ENCODE data around the gene STYXL1.
"Not testable (repeated sequence)": the region's sequence is repeated elsewhere in the genome, so short reads cannot be mapped to it uniquely, and the experiment has no call there.

Gene STYXL1, protein sequence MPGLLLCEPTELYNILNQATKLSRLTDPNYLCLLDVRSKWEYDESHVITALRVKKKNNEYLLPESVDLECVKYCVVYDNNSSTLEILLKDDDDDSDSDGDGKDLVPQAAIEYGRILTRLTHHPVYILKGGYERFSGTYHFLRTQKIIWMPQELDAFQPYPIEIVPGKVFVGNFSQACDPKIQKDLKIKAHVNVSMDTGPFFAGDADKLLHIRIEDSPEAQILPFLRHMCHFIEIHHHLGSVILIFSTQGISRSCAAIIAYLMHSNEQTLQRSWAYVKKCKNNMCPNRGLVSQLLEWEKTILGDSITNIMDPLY

GRCh38 chr7:76047811-76048667, at the start of gene STYXL1, which contains the start of gene MDH2:
STYXL1 (minus strand) TSS chr7:76048000; CDS start chr7:76030523, 17,477 bp downstream.
MDH2 (plus strand) TSS chr7:76048106; CDS start chr7:76048161, 55 bp downstream.
- H3K79me2 ChIP-seq (ENCODE audit: insufficient read depth, low read length) = peaks cover 88% of the 10 kb centered on the region
- ATAC-seq (ENCODE audit: insufficient read depth, low read depth) (peak; percentile 96), DNase-seq (peak; percentile 93)
- no peaks in the 10 kb centered on the region for H3K27me3 ChIP-seq (ENCODE audit: insufficient read depth, low read length, poor library complexity)
- peaks cover 36% of the 10 kb centered on the region for H4K20me1 ChIP-seq (ENCODE audit: insufficient read depth, low read length)
- H3K9me3 ChIP-seq (ENCODE audit: insufficient read depth, low read length, severe bottlenecking) = no peaks in the 10 kb centered on the region
- H3K27ac ChIP-seq (ENCODE audit: low read length) = peak within 1 kb of the TSS; percentile 72
- H2AFZ ChIP-seq (ENCODE audit: low read depth, low read length) = peak within 1 kb of the TSS; percentile 78
- H3K4me1 ChIP-seq (ENCODE audit: insufficient read depth, low read length) = peaks cover 44% of the 10 kb centered on the region
- peak within 1 kb of the TSS; percentile 76 for H3K4me2 ChIP-seq (ENCODE audit: insufficient read depth, low read length)
- TF ChIP-seq, protein P1, sequence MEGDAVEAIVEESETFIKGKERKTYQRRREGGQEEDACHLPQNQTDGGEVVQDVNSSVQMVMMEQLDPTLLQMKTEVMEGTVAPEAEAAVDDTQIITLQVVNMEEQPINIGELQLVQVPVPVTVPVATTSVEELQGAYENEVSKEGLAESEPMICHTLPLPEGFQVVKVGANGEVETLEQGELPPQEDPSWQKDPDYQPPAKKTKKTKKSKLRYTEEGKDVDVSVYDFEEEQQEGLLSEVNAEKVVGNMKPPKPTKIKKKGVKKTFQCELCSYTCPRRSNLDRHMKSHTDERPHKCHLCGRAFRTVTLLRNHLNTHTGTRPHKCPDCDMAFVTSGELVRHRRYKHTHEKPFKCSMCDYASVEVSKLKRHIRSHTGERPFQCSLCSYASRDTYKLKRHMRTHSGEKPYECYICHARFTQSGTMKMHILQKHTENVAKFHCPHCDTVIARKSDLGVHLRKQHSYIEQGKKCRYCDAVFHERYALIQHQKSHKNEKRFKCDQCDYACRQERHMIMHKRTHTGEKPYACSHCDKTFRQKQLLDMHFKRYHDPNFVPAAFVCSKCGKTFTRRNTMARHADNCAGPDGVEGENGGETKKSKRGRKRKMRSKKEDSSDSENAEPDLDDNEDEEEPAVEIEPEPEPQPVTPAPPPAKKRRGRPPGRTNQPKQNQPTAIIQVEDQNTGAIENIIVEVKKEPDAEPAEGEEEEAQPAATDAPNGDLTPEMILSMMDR (IDR thresholded peaks at IDR 0.05; ENCODE audit: borderline replicate concordance, extremely low read depth, low read length, poor library complexity, severe bottlenecking) = no peak
- TF ChIP-seq EZH2 (IDR thresholded peaks at IDR 0.05; ENCODE audit: borderline replicate concordance, low read depth, low read length, severe bottlenecking) = no peak
- H3K4me3 ChIP-seq (ENCODE audit: low read depth in 1 of 2, low read length in 2 of 2) = peak within 1 kb of the TSS; percentile 77 to 86
- peaks cover 31% of the 10 kb centered on the region for H3K36me3 ChIP-seq (ENCODE audit: insufficient read depth, low read length)
- H3K9ac ChIP-seq (ENCODE audit: low read depth, low read length) = peak within 1 kb of the TSS; percentile 95

DNA sequence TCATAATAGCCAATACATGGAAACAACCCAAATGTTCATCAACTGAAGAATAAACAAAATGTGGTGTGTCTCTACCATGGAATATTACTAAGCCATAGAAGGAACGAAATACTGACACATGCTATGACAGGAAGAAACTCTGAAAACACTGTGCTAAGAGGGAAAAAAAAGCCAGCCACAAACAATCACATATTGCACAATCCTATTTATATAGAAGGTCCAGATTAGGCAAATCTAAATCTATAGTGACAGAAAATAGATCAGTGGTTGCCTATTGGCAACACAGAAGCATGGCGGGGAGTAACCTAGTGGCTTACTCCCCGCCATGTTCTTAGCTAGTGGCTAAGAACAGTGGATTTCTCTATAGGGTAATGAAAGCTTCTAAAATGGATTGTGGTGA, 48.1 kb upstream of the STYXL1 start:
- Histone ChIP-seq H3K4me3 (ENCODE audit: low read depth in 1 of 2, low read length in 2 of 2) (no peak overlapping the region), H3K9me3 (ENCODE audit: insufficient read depth, low read length, severe bottlenecking) (no peaks in the 10 kb centered on the region), H2AFZ (ENCODE audit: low read depth, low read length) (no peak overlapping the region), H3K4me2 (ENCODE audit: insufficient read depth, low read length) (no peak overlapping the region), H3K79me2 (ENCODE audit: insufficient read depth, low read length) (no peaks in the 10 kb centered on the region), H3K4me1 (ENCODE audit: insufficient read depth, low read length) (no peaks in the 10 kb centered on the region), H3K27ac (ENCODE audit: low read length) (no peak overlapping the region), H3K36me3 (ENCODE audit: insufficient read depth, low read length) (no peaks in the 10 kb centered on the region), H3K27me3 (ENCODE audit: insufficient read depth, low read length, poor library complexity) (peaks cover 7% of the 10 kb centered on the region), H4K20me1 (ENCODE audit: insufficient read depth, low read length) (no peaks in the 10 kb centered on the region), H3K9ac (ENCODE audit: low read depth, low read length) (no peak overlapping the region)
- no peak for DNase-seq
- TF ChIP-seq EZH2 (IDR thresholded peaks at IDR 0.05; ENCODE audit: borderline replicate concordance, low read depth, low read length, severe bottlenecking) = no peak
- TF ChIP-seq, protein P1 (IDR thresholded peaks at IDR 0.05; ENCODE audit: borderline replicate concordance, extremely low read depth, low read length, poor library complexity, severe bottlenecking) = no peak
- ATAC-seq (ENCODE audit: insufficient read depth, low read depth) = no peak

- not testable (repeated sequence) for H3K27me3 ChIP-seq (ENCODE audit: insufficient read depth, low read length, poor library complexity); DNase-seq; H3K27ac ChIP-seq (ENCODE audit: low read length); H2AFZ ChIP-seq (ENCODE audit: low read depth, low read length); H3K4me1 ChIP-seq (ENCODE audit: insufficient read depth, low read length); ATAC-seq (ENCODE audit: insufficient read depth, low read depth); H3K4me3 ChIP-seq (ENCODE audit: low read depth in 1 of 2, low read length in 2 of 2); H3K9me3 ChIP-seq (ENCODE audit: insufficient read depth, low read length, severe bottlenecking); H3K79me2 ChIP-seq (ENCODE audit: insufficient read depth, low read length); H4K20me1 ChIP-seq (ENCODE audit: insufficient read depth, low read length); H3K36me3 ChIP-seq (ENCODE audit: insufficient read depth, low read length); H3K9ac ChIP-seq (ENCODE audit: low read depth, low read length); H3K4me2 ChIP-seq (ENCODE audit: insufficient read depth, low read length)
These were observed 46.5 kb upstream of the STYXL1 start for GRCh38 chr7:76094326-76094725.

- DNase-seq; H3K4me1 ChIP-seq (ENCODE audit: insufficient read depth, low read length); H3K27me3 ChIP-seq (ENCODE audit: insufficient read depth, low read length, poor library complexity); H4K20me1 ChIP-seq (ENCODE audit: insufficient read depth, low read length); H3K36me3 ChIP-seq (ENCODE audit: insufficient read depth, low read length); H3K79me2 ChIP-seq (ENCODE audit: insufficient read depth, low read length); H2AFZ ChIP-seq (ENCODE audit: low read depth, low read length); ATAC-seq (ENCODE audit: insufficient read depth, low read depth); H3K4me2 ChIP-seq (ENCODE audit: insufficient read depth, low read length); H3K9me3 ChIP-seq (ENCODE audit: insufficient read depth, low read length, severe bottlenecking); H3K4me3 ChIP-seq (ENCODE audit: low read depth in 1 of 2, low read length in 2 of 2); H3K9ac ChIP-seq (ENCODE audit: low read depth, low read length); H3K27ac ChIP-seq (ENCODE audit: low read length): not testable (repeated sequence)
These were observed 45.7 kb upstream of the STYXL1 start for GRCh38 chr7:76093531-76093930.
